ENCODE measurements around the gene DNLZ.

DNLZ gene

DNA sequence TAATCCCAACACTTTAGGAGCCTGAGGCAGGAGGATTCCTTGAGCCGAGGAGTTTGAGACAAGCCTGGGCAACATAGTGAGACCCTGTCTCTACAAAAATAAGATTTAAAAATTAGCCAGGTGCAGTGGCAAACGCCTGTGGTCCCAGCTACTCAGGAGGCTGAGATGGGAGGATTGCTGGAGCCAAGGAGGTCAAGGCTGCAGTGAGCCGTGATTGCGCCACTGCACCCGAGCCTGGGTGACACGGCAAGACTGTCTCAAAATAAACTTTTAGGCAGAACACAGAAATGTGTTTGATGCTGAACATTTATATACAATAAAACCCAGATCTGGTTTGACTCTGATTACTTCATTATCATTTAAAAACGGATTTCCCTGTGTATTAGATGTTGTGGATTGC, 41.9 kb upstream of the DNLZ start:
- peaks cover 17% of the 10 kb centered on the region for H3K79me2 ChIP-seq (ENCODE audit: insufficient read depth, low read length)
- H3F3A ChIP-seq (ENCODE audit: insufficient read depth) = peaks cover 11% of the 10 kb centered on the region; the same call in 1 of the 2 replicates
- H3K9ac ChIP-seq (ENCODE audit: low read length) = no peak overlapping the region
- no peak overlapping the region for H3K27ac ChIP-seq (ENCODE audit: low read depth, low read length)
- H3K9me2 ChIP-seq (replicated peaks; ENCODE audit: insufficient read depth, low read length) = no peaks in the 10 kb centered on the region
- H2AFZ ChIP-seq (ENCODE audit: low read depth, low read length, severe bottlenecking) = no peak overlapping the region
- no peak overlapping the region for H3K4me3 ChIP-seq (ENCODE audit: insufficient read depth, low read length, poor library complexity, severe bottlenecking)
- peaks cover 3% of the 10 kb centered on the region; the same call in 1 of the 2 replicates for H3K36me3 ChIP-seq (ENCODE audit: low read length)
- H4K20me1 ChIP-seq (ENCODE audit: low read depth, low read length) = no peaks in the 10 kb centered on the region
- no peak for TF ChIP-seq CTCF (IDR thresholded peaks at IDR 0.05; ENCODE audit: insufficient read depth, low read length, poor library complexity, severe bottlenecking)
- no peak for TF ChIP-seq EZH2phosphoT487 (conservative IDR thresholded peaks at IDR 0.05; ENCODE audit: low read length)
- H3K27me3 ChIP-seq (ENCODE audit: low read length) = no peaks in the 10 kb centered on the region
- no peak overlapping the region for H3K4me2 ChIP-seq (ENCODE audit: low read depth, low read length, poor library complexity, severe bottlenecking)
- no peaks in the 10 kb centered on the region for H3K9me3 ChIP-seq (ENCODE audit: insufficient read depth, low read length)

DNA sequence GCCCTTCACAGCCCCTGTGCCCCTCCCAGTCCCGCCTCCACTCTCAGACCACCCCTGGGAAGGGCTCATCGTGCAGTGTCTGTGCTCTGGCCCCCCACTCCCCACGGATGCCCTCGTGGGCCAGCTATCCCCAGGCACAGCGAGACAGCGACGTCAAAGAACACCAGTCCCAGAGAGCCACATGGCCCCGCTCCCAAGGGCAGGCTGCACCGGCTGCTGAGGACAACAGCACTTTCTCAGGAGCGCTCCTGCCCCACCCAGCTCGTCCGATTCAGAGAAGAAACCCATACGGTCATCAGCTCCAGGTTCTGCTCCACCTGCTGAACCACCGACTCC, 41.2 kb upstream of the DNLZ start:
- Histone ChIP-seq H3K27ac (ENCODE audit: low read depth, low read length) (no peak overlapping the region), H4K20me1 (ENCODE audit: low read depth, low read length) (no peaks in the 10 kb centered on the region), H3K9me3 (ENCODE audit: insufficient read depth, low read length) (no peaks in the 10 kb centered on the region), H3K79me2 (ENCODE audit: insufficient read depth, low read length) (peaks cover 14% of the 10 kb centered on the region), H3K36me3 (ENCODE audit: low read length) (peaks cover 3% of the 10 kb centered on the region; the same call in 1 of the 2 replicates), H3K9me2 (replicated peaks; ENCODE audit: insufficient read depth, low read length) (no peaks in the 10 kb centered on the region), H3K4me2 (ENCODE audit: low read depth, low read length, poor library complexity, severe bottlenecking) (no peak overlapping the region), H3K4me3 (ENCODE audit: insufficient read depth, low read length, poor library complexity, severe bottlenecking) (no peak overlapping the region), H3K9ac (ENCODE audit: low read length) (no peak overlapping the region), H3K27me3 (ENCODE audit: low read length) (no peaks in the 10 kb centered on the region), H3F3A (ENCODE audit: insufficient read depth) (peaks cover 11% of the 10 kb centered on the region; the same call in 1 of the 2 replicates), H2AFZ (ENCODE audit: low read depth, low read length, severe bottlenecking) (no peak overlapping the region)
- TF ChIP-seq CTCF (IDR thresholded peaks at IDR 0.05; ENCODE audit: insufficient read depth, low read length, poor library complexity, severe bottlenecking) = no peak

DNA sequence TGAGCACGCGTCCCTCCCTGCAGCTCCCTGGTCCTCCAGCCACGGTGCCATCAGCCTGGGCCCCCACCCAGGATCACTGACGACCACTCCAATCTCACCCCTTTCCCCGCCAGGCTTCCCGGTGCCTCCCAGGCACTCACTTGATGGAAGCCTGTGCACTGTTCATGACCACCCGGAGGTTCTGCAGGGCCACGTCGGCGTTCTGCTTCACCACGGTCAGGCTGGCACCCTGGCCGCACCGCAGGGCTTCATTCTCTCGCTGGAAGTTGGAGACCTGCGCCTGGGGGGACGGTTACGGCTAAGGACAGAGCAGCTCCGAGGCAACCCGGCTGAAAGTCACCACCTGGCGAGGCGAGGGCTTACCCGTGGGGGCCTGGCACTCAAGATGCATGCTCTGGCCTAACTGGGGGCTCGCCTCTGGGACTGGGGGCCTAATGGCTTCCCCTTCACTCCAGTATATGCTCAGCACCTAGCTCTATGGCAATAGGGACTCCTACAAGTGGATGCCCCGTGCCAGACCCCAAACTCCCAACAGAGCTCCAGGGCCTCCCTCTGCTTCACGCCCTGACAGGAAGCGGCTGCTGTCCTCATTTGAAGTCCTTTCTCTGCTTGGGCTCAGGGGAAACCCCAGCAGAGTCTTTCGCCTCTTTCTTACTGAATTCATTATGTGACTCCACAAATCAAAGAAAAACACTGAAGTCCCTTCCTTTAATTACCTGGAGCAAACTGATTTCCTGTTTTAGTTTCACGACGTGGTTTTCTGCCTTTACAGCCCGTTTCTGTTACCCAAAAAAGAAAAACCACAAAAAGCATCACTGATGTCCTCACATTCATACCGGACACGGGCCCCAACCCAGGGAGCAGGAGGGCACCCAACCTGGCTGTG, 40.6 kb upstream of the DNLZ start:
- no peak overlapping the region for H3K27ac ChIP-seq (ENCODE audit: low read depth, low read length)
- no peak overlapping the region for H2AFZ ChIP-seq (ENCODE audit: low read depth, low read length, severe bottlenecking)
- H3F3A ChIP-seq (ENCODE audit: insufficient read depth) = peaks cover 11% of the 10 kb centered on the region; the same call in 1 of the 2 replicates
- no peak overlapping the region for H3K4me2 ChIP-seq (ENCODE audit: low read depth, low read length, poor library complexity, severe bottlenecking)
- peaks cover 3% of the 10 kb centered on the region; the same call in 1 of the 2 replicates for H3K36me3 ChIP-seq (ENCODE audit: low read length)
- no peak for TF ChIP-seq EZH2phosphoT487 (conservative IDR thresholded peaks at IDR 0.05; ENCODE audit: low read length)
- TF ChIP-seq CTCF (IDR thresholded peaks at IDR 0.05; ENCODE audit: insufficient read depth, low read length, poor library complexity, severe bottlenecking) = no peak
- H3K27me3 ChIP-seq (ENCODE audit: low read length) = no peaks in the 10 kb centered on the region
- H3K4me3 ChIP-seq (ENCODE audit: insufficient read depth, low read length, poor library complexity, severe bottlenecking) = no peak overlapping the region
- no peaks in the 10 kb centered on the region; the same call in 1 of the 2 replicates for H4K20me1 ChIP-seq (ENCODE audit: low read depth, low read length)
- no peaks in the 10 kb centered on the region for H3K9me2 ChIP-seq (replicated peaks; ENCODE audit: insufficient read depth, low read length)
- no peaks in the 10 kb centered on the region for H3K9me3 ChIP-seq (ENCODE audit: insufficient read depth, low read length)
- H3K9ac ChIP-seq (ENCODE audit: low read length) = no peak overlapping the region
- H3K79me2 ChIP-seq (ENCODE audit: insufficient read depth, low read length) = peaks cover 15% of the 10 kb centered on the region
